ENCODE data around the gene CLK1. TPM values are rescaled to one million over a fixed set of nuclear protein-coding genes. Genes with fewer than 3 reads are reported as not detected.

Gene CLK1
- total and polyA plus RNA-seq, 3 experiments from 2014 or later, result 44.8 to 114 (median 110) TPM

Other genes with a start within 250 kb of the CLK1 start
- 100 to 1,000 TPM; 495 to 533 TPM for gene BZW1, start 52.7 kb downstream of the CLK1 start, total RNA-seq
- 252 TPM for gene BZW1, start 52.7 kb downstream of the CLK1 start, polyA plus RNA-seq
- 10 to 100 TPM; 24.9 to 31.0 TPM for gene PPIL3, start 24.4 kb upstream of the CLK1 start, total RNA-seq
- gene PPIL3, start 24.4 kb upstream of the CLK1 start, polyA plus RNA-seq, result 25.2 TPM
- gene NIF3L1, start 24.7 kb upstream of the CLK1 start, total RNA-seq, result 10 to 100 TPM; 25.7 to 32.0 TPM
- 18.3 TPM for gene NIF3L1, start 24.7 kb upstream of the CLK1 start, polyA plus RNA-seq
- 10 to 100 TPM; 47.9 to 51.9 TPM for gene ORC2, start 99.0 kb upstream of the CLK1 start, total RNA-seq
- 8.5 TPM for gene ORC2, start 99.0 kb upstream of the CLK1 start, polyA plus RNA-seq
- gene HYCC2, start 207.0 kb upstream of the CLK1 start, total RNA-seq, result 10 to 100 TPM; 25.5 to 27.7 TPM
- gene HYCC2, start 207.0 kb upstream of the CLK1 start, polyA plus RNA-seq, result 32.9 TPM
- gene NDUFB3, start 207.3 kb upstream of the CLK1 start, total RNA-seq, result 100 to 1,000 TPM; 129 to 145 TPM
- 269 TPM for gene NDUFB3, start 207.3 kb upstream of the CLK1 start, polyA plus RNA-seq